HepG2 (cell line): Measurements from ENCODE around the gene DDX50. TPM values are rescaled to one million over a fixed set of nuclear protein-coding genes. Genes with fewer than 3 reads are reported as not detected.

Experiments
- ATAC-seq: fragments of 200-7000 bp; cut with Tn5 transposase; 3 replicates; pipeline ENCODE4 v1.9.1; 2020; ENCODE audit warnings: mild to moderate bottlenecking, moderate library complexity
- BruUV-seq: library from RNA; stranded (reverse); fragments of 400-500 nt; replicated peaks from 2 replicates; lab custom pipeline; 2021; lab: Mats Ljungman, UMichigan
- CTCF ChIA-PET: fragments of 300-600 bp; formaldehyde crosslinking; extraction: SDS; loops from one replicate; lab custom pipeline; 2021; ENCODE audit warnings: low total read pairs, inconsistent platforms, low intra/inter-chr PET ratio; lab: Yijun Ruan, JAX
- POLR2A ChIA-PET: fragments of 350-600 bp; sonication (Branson Sonifier 250); formaldehyde crosslinking; loops from one replicate; lab custom pipeline; 2020; ENCODE audit warnings: antibody characterized with exemption, inconsistent platforms; lab: Yijun Ruan, JAX
- DNase-seq: peaks from one replicate; pipeline ENCODE4 v3.0.0-alpha.2; 2015; ENCODE audit warnings: low spot score
- FAIRE-seq: peaks from 3 replicates; lab custom pipeline; 2011; peaks lifted over from hg19 to GRCh38; lab: Jason Lieb, UNC
- H2AFZ ChIP-seq: one replicate; pipeline ENCODE4 v1.6.1; 2011; ENCODE audit warnings: low read length, inconsistent platforms
- H3K27ac ChIP-seq: fragments of 300-600 bp; 3 replicates; pipeline ENCODE4 v1.8.0; 2011; ENCODE audit warnings: mixed run types, mild to moderate bottlenecking, mixed read lengths, low read length, inconsistent platforms; ENCODE audit not compliant: insufficient read depth; ENCODE audit errors: extremely low read length
- H3K27me3 ChIP-seq, 2 experiments: fragments of 200-600 bp in 1 of 2; 2 replicates in 1 of 2; 3 replicates in 1 of 2; pipeline versions ENCODE4 v1.6.0 to v1.8.0; 2011; ENCODE audit warnings: low read length in 2 of 2, mild to moderate bottlenecking in 2 of 2, moderate library complexity in 2 of 2, inconsistent platforms in 1 of 2; ENCODE audit not compliant: insufficient read depth in 2 of 2, control insufficient read depth in 1 of 2
- H3K36me3 ChIP-seq, 2 experiments: fragments of 200-600 bp in 1 of 2; replicated peaks in 1 of 2; 2 replicates in 1 of 2; 3 replicates in 1 of 2; pipeline versions ENCODE4 v1.5.1 to v1.8.0; 2011; ENCODE audit warnings: low read length in 2 of 2, inconsistent platforms in 1 of 2; ENCODE audit not compliant: insufficient read depth in 2 of 2, control insufficient read depth in 1 of 2
- H3K4me1 ChIP-seq: 2 replicates; pipeline ENCODE4 v1.5.1; 2012; ENCODE audit warnings: low read length, inconsistent platforms; ENCODE audit not compliant: insufficient read depth
- H3K4me2 ChIP-seq: 2 replicates; pipeline ENCODE4 v1.6.0; 2011; ENCODE audit warnings: low read depth, low read length, inconsistent platforms
- H3K4me3 ChIP-seq, 3 experiments: fragments of 200-600 bp in 1 of 3; sonication (generic), shearing (Covaris generic) in 1 of 3; replicated peaks in 1 of 3; 2 replicates each; pipeline ENCODE4 v1.5.1; 2011 to 2016; ENCODE audit warnings: low read length in 3 of 3, inconsistent platforms in 2 of 3, low read depth in 2 of 3, mild to moderate bottlenecking in 2 of 3, control low read depth in 1 of 3, mixed read lengths in 1 of 3; ENCODE audit not compliant: insufficient read depth in 1 of 3
- H3K79me2 ChIP-seq: one replicate; pipeline ENCODE4 v1.6.1; 2011; ENCODE audit warnings: low read length, inconsistent platforms; ENCODE audit not compliant: insufficient read depth
- H3K9ac ChIP-seq: 2 replicates; pipeline ENCODE4 v1.6.0; 2011; ENCODE audit warnings: mild to moderate bottlenecking, low read depth, low read length, inconsistent platforms; ENCODE audit not compliant: insufficient read depth
- H3K9me3 ChIP-seq: 2 replicates; pipeline ENCODE4 v1.5.1; 2012; ENCODE audit warnings: mild to moderate bottlenecking, low read length
- H4K20me1 ChIP-seq: 2 replicates; pipeline ENCODE4 v1.6.0; 2011; ENCODE audit warnings: inconsistent platforms, mild to moderate bottlenecking, low read length, moderate library complexity; ENCODE audit not compliant: insufficient read depth
- BATF2 ChIP-seq: sonication (generic); formaldehyde crosslinking; IDR thresholded peaks from 2 replicates; pipeline ENCODE4 v1.8.0; 2022; ENCODE audit warnings: mild to moderate bottlenecking, missing genetic modification reagents, moderate library complexity
- CREM ChIP-seq, 2 experiments: sonication (generic) in 1 of 2; formaldehyde crosslinking in 1 of 2; IDR thresholded peaks; 2 replicates each; pipeline versions ENCODE4 v1.4.0 to v1.6.1; 2016 to 2020; ENCODE audit warnings: antibody characterized with exemption in 1 of 2, mild to moderate bottlenecking in 1 of 2, missing genetic modification reagents in 1 of 2
- DBP ChIP-seq: sonication (generic); formaldehyde crosslinking; IDR thresholded peaks from 2 replicates; pipeline ENCODE4 v1.4.0; 2020; ENCODE audit warnings: missing genetic modification reagents; ENCODE audit errors: not compliant biosample characterization
- ELF1 ChIP-seq: sonication (generic); formaldehyde crosslinking; IDR thresholded peaks from 2 replicates; pipeline ENCODE4 v1.4.0; 2020; ENCODE audit warnings: missing genetic modification reagents
- GLMP ChIP-seq: sonication (generic); formaldehyde crosslinking; IDR thresholded peaks from 2 replicates; pipeline ENCODE4 v1.9.0; 2021; ENCODE audit warnings: missing genetic modification reagents, mild to moderate bottlenecking, borderline replicate concordance
- GTF3A ChIP-seq: sonication (generic); formaldehyde crosslinking; conservative IDR thresholded peaks from 2 replicates; pipeline ENCODE4 v1.4.0; 2020; ENCODE audit warnings: mild to moderate bottlenecking, missing genetic modification reagents
- KDM4B ChIP-seq: sonication (generic); formaldehyde crosslinking; IDR thresholded peaks from 2 replicates; pipeline ENCODE4 v1.4.0; 2020; ENCODE audit warnings: missing genetic modification reagents
- MAFF ChIP-seq: IDR thresholded peaks from 2 replicates; pipeline ENCODE4 v1.6.1; 2011; ENCODE audit warnings: low read depth, low read length, improper control_type of control experiment
- MED13 ChIP-seq: sonication (generic); formaldehyde crosslinking; IDR thresholded peaks from 2 replicates; pipeline ENCODE4 v1.5.0; 2020; ENCODE audit warnings: missing genetic modification reagents
- MEF2D ChIP-seq: sonication (generic); formaldehyde crosslinking; IDR thresholded peaks from 2 replicates; pipeline ENCODE4 v1.5.1; 2020; ENCODE audit warnings: mild to moderate bottlenecking, missing genetic modification reagents
- NFYC ChIP-seq: IDR thresholded peaks from 2 replicates; pipeline ENCODE4 v1.6.1; 2016; ENCODE audit warnings: missing genetic modification reagents, missing compliant biosample characterization
- POLR2A ChIP-seq, 2 experiments: IDR thresholded peaks; 2 replicates each; pipeline ENCODE4 v1.6.1; 2011; ENCODE audit warnings: low read depth in 2 of 2, low read length in 2 of 2, mild to moderate bottlenecking in 1 of 2, moderate library complexity in 1 of 2; ENCODE audit not compliant: insufficient read depth in 1 of 2
- SMC3 ChIP-seq: IDR thresholded peaks from 2 replicates; pipeline ENCODE4 v1.6.1; 2011; ENCODE audit warnings: low read length, improper control_type of control experiment
- TOE1 ChIP-seq: sonication (generic); formaldehyde crosslinking; IDR thresholded peaks from 2 replicates; pipeline ENCODE4 v1.4.0; 2020; ENCODE audit warnings: mild to moderate bottlenecking, missing genetic modification reagents
- ZBTB25 ChIP-seq: IDR thresholded peaks from 2 replicates; pipeline ENCODE4 v1.6.1; 2018; ENCODE audit warnings: missing genetic modification reagents
- ZBTB3 ChIP-seq: sonication (generic); formaldehyde crosslinking; IDR thresholded peaks from 2 replicates; pipeline ENCODE4 v1.4.0; 2020; ENCODE audit warnings: low read depth, mild to moderate bottlenecking, moderate library complexity, missing genetic modification reagents, borderline replicate concordance
- ZKSCAN8 ChIP-seq: IDR thresholded peaks from 2 replicates; pipeline ENCODE4 v1.6.1; 2016; ENCODE audit warnings: borderline replicate concordance, missing genetic modification reagents, missing compliant biosample characterization
- ZNF382 ChIP-seq: sonication (generic); formaldehyde crosslinking; IDR thresholded peaks from 2 replicates; pipeline ENCODE4 v1.5.0; 2020; ENCODE audit warnings: missing genetic modification reagents, mild to moderate bottlenecking, borderline replicate concordance
- ZNF547 ChIP-seq: sonication (generic); formaldehyde crosslinking; IDR thresholded peaks from 2 replicates; pipeline ENCODE4 v1.5.1; 2020; ENCODE audit warnings: mild to moderate bottlenecking, missing genetic modification reagents
- ZNF709 ChIP-seq: sonication (generic); formaldehyde crosslinking; IDR thresholded peaks from 2 replicates; pipeline ENCODE4 v1.5.0; 2020; ENCODE audit warnings: mild to moderate bottlenecking, missing genetic modification reagents
- ZSCAN22 ChIP-seq: sonication (generic); formaldehyde crosslinking; IDR thresholded peaks from 2 replicates; pipeline ENCODE4 v1.4.0; 2020; ENCODE audit warnings: mild to moderate bottlenecking, missing genetic modification reagents
- ZSCAN25 ChIP-seq: sonication (generic); formaldehyde crosslinking; IDR thresholded peaks from 2 replicates; pipeline ENCODE4 v1.8.0; 2022; ENCODE audit warnings: mild to moderate bottlenecking, missing genetic modification reagents
- WGBS: methylation state at CpG from one replicate; pipeline ENCODE4 v1.1.6; 2017; ENCODE audit warnings: low lambda C conversion rate; 5-methylcytosine and 5-hydroxymethylcytosine counted together
- in situ Hi-C: cut with HindIII; loops from 2 replicates; pipeline ENCODE4 v1.10.0; 2017; ENCODE audit warnings: low pct_unique_long_range_greater_than_20kb; ENCODE audit not compliant: extremely low pct_ligation_motif_present
- intact Hi-C: fragments of 100-400 bp; cut with micrococcal nuclease; formaldehyde crosslinking; loops from one replicate; pipeline ENCODE4 v1.10.0; 2022; ENCODE audit not compliant: unreplicated experiment
- polyA plus RNA-seq, 8 experiments: library from polyadenylated mRNA; depleted of rRNA in 3 of 8; stranded (reverse) in 7 of 8; unstranded in 1 of 8; fragments of >200 nt; fragmentation: Illumina TruSeq in 4 of 8; extraction: Trizol in 4 of 8; gene quantifications; 2 replicates each; pipeline versions ENCODE4 v1.2.1 to v1.2.3, GENCODE V29; 2011 to 2016; ENCODE audit warnings: low read depth in 4 of 8, missing spikeins in 1 of 8, mixed read lengths in 1 of 8; ENCODE audit not compliant: insufficient read depth in 1 of 8
- total RNA-seq, 5 experiments: library from RNA; depleted of rRNA; stranded (reverse); fragments of >200 nt; fragmentation: Illumina TruSeq; extraction: Trizol; gene quantifications; 2 replicates each; pipeline ENCODE4 v1.2.3, GENCODE V29; 2016; ENCODE audit warnings: low read depth in 1 of 5

DDX50 gene
- total and polyA plus RNA-seq, 2 of the 13 experiments (the other 11 are each of a cell fraction or from before 2014, with no cell fraction given) = 19.0 to 38.2 TPM

- DNase-seq = no peak
- CTCF ChIA-PET = no interaction called here
- BruUV-seq = TSS peak; percentile 96
- Histone ChIP-seq H3K79me2 (peaks cover 16% of the 10 kb centered on the region), H3K27me3 (no peaks in the 10 kb centered on the region; a peak in 1 of 5 replicates), H3K36me3 (no peaks in the 10 kb centered on the region), H3K4me2 (peak overlapping the region; percentile 74), H3K4me1 (peaks cover 46% of the 10 kb centered on the region), H3K9me3 (no peaks in the 10 kb centered on the region), H4K20me1 (no peaks in the 10 kb centered on the region), H2AFZ (peak overlapping the region; percentile 52), H3K9ac (peak overlapping the region; percentile 88), H3K4me3 (peak overlapping the region; percentile 60 to 89 (median 64); a peak in 5 of 6 replicates), H3K27ac (peak overlapping the region; percentile 93)
- ATAC-seq = peak; percentile 79
- POLR2A ChIA-PET = interaction anchor here (0.6 to 3.1 kb wide), 18 partner anchors 10 to 529 kb away, joined by 3 to 31 read pairs (median 4); partner anchors contain the start of genes CCAR1, DDX21 and STOX1
- WGBS = 8% methylated on average over 13 of the region's 40 CpGs
- in situ Hi-C loops = loop anchor here (5.0 kb wide), 1 partner anchor 108 kb away; no protein-coding TSS in a partner anchor
- intact Hi-C loops = loop anchor here (1.0 kb wide), 1 partner anchor 55 kb away; no protein-coding TSS in a partner anchor
- peak; percentile 54 for FAIRE-seq
- no peak for TF ChIP-seq ZBTB3
- TF ChIP-seq CREM (IDR thresholded peaks at IDR 0.05) = no peak
- no peak for TF ChIP-seq CREM (CRISPR knock-in tag; IDR thresholded peaks at IDR 0.05)
- TF ChIP-seq ZSCAN25 (CRISPR knock-in tag) = peak; percentile 76; the same call in 1 of the 2 replicates
- peak; percentile 79 for TF ChIP-seq DBP (CRISPR knock-in tag)
- peak; percentile 73; the same call in 1 of the 2 replicates for TF ChIP-seq ZSCAN22 (CRISPR knock-in tag)
- no peak for TF ChIP-seq NFYC (CRISPR knock-in tag)
- peak; percentile 75; the same call in 1 of the 2 replicates for TF ChIP-seq GTF3A (CRISPR knock-in tag)
- TF ChIP-seq MAFF = no peak
- TF ChIP-seq MEF2D (CRISPR knock-in tag) = no peak; the same call in 1 of the 2 replicates
- TF ChIP-seq ZNF547 (CRISPR knock-in tag) = peak; percentile 65; the same call in 1 of the 2 replicates
- peak; percentile 85 for TF ChIP-seq ZNF709 (CRISPR knock-in tag)
- TF ChIP-seq GLMP (CRISPR knock-in tag) = no peak
- TF ChIP-seq ZKSCAN8 = peak; percentile 73
- TF ChIP-seq BATF2 (CRISPR knock-in tag) = peak; percentile 95
- TF ChIP-seq ZBTB25 (CRISPR knock-in tag) = no peak
- no peak for TF ChIP-seq SMC3
- TF ChIP-seq POLR2A (IDR thresholded peaks at IDR 0.05; ENCODE audit: insufficient read depth in 1 of 2, low read depth in 2 of 2, low read length in 2 of 2) = peak; percentile 67 to 80; a peak in 3 of 4 replicates
- 0 out of 2 replicates have a peak, but pooled peaks have one; percentile 35 for TF ChIP-seq KDM4B (CRISPR knock-in tag)
- no peak; the same call in 1 of the 2 replicates for TF ChIP-seq ELF1 (CRISPR knock-in tag)
- TF ChIP-seq ZNF382 = no peak
- peak; percentile 34; the same call in 1 of the 2 replicates for TF ChIP-seq MED13 (CRISPR knock-in tag)
- no peak for TF ChIP-seq TOE1 (CRISPR knock-in tag)
These were observed 549 bp upstream of the DDX50 start for GRCh38 chr10:68900427-68901104.
